ENCODE measurements around the gene PRSS22. TPM values are rescaled to one million over a fixed set of nuclear protein-coding genes. Genes with fewer than 3 reads are reported as not detected.

Gene PRSS22
- total RNA-seq, 1 donor from 2014 or later, result not detected

DNA sequence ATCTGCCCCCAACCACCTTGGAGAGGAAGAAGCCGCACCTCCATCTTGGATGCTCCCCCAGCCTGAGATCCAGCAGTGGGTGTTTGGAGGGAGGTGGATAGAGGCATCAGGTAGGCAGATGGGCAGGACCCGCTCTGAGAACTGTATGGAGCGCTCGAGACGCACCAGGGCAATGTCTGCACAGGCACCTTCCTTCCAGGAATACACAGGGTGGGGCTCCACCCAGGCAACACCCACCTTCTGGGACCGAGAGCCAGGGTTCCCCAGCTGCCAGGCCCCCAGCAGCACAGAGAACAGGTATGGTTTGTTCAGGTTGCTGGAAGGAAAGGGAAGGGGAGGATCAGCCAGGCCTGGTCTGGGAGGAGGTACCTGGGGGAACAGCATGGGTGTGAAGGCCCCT is 2.4 kb downstream of the PRSS22 start:
- ATAC-seq (no peak), DNase-seq (no peak)
- intact Hi-C loops (cut with micrococcal nuclease), result no loop called here

DNA sequence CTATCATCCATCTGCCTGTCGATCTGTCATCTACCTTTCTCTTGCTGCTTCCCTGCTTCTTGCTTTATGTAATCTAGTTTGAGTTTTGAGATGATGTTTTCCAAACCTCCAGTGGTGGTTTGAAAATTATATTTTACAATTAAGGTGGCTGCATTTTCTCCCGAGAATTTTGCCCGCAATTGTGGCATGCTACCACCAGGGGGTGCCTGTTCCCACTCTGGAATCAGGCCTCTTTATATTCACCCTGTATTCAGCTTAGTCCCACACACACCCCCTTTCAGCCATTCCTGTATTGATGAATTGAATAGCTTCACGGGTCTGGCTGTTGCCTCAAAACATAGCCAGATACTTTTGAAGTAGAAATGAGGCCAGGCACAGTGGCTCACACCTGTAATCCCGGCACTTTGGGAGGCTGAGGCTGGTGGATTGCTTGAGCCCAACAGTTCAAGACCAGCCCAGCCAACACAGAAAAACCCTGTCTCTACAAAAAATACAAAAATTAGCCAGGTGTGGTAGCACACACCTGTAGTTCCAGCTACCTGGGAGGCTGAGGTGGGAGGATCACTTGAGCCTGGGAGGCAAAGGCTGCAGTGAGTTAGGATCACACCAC is 3.2 kb downstream of the PRSS22 start:
- ATAC-seq (no peak), DNase-seq (no peak)
- intact Hi-C loops (cut with micrococcal nuclease), result no loop called here

DNA sequence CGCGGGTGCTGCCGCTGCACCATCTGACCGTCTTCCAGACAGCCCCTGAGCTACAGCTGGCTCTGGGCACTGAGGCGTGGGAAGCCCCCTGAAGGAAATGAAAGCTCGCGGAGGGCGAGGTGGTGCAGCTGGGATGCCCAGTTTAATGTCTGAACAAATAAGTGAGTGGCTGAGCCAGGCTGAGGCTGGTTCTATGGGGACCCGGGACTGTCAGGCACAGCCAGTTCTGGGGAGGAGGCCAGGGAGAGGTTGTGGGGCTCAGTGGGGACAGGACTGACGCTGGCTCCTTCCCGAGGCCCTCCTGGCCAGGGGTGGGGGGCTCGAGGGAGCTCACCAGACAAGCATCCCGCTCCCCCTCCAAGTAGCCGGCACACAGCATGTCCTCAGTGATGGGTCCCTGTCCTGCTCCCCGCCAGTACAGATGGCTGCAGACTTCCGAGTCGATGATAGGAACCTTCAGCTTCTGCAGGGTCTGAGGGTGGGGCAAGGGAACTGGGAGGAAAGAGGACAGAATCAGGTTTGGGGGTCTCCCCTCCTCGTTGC is 4.4 kb downstream of the PRSS22 start:
- ATAC-seq (no peak), DNase-seq (no peak)
- intact Hi-C loops (cut with micrococcal nuclease), result no loop called here

DNA sequence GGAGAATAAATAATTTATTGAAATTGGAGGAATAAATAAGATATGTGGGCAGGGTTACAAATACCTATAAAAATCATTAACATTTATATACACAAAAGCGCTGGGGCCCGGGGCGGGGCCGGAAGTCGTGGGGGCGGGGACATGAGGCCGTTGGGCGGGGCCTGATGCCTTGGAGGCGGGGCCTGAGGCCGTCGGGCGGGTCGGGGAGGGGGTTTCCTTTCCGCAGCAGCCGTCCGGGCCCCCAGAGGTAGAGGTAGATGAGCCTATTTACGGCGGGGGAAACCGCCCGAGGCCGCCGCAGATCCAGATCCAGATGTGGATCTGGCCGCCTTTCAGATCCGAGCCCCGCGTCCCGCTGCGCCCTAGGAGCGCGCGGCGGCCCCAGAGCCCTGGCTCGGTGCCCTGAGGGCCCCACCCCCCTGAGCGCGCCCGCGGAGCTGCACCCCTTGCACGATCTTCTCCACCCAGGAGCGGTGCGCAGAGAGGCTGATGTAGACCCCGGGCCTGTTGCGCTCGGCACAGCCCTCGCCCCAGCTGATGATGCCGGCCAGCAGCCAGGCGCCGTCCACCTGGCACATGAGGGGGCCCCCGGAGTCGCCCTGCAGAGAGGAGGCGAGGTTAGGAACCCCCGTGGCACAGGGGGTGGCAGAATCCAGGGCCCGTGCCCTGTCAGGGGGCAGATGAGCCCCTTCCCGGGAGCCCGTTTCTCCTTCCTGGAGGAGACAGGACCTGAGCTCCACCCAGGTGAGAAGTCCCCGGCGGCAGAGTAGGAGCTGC is 5.1 kb downstream of the PRSS22 start:
- ATAC-seq (no peak), DNase-seq (no peak)
- intact Hi-C loops (cut with micrococcal nuclease), result no loop called here

DNA sequence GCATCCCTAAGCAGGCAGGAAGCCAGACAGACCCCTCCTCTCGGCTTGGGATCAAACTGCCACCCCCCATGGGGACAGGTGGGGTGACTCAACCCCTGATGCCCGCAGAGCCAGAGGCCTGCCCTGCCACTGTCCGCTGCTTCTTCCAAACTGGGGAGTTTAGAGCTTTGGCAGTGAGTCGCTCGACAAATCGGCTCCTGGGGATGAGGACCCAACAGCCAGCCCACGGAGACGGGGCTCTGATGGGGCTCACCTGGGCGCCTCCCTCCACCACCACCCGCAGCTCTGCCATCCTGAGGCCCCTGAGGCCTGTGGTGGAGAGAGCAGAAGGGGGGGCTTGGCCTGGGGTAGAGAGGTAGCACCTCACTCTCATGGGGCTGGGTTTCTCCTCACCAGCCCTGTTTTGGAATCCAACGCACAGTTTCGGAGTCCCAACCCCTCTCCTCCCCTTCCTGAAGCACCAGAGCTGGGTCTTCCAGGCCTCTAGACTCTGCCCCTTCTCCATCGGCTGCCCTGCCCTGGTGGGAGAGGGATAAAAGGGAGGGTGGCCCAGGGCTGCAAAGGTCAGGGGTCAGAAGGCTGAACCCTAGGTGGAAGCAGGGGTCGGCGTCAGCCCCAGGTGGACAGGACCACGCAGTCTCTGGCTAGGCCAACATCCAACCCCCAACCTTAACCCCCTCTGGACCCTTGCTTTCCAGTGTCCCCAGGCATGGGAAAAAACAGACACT is 5.8 kb downstream of the PRSS22 start:
- no peak for ATAC-seq
- DNase-seq, result no peak
- intact Hi-C loops (cut with micrococcal nuclease), result no loop called here

DNA sequence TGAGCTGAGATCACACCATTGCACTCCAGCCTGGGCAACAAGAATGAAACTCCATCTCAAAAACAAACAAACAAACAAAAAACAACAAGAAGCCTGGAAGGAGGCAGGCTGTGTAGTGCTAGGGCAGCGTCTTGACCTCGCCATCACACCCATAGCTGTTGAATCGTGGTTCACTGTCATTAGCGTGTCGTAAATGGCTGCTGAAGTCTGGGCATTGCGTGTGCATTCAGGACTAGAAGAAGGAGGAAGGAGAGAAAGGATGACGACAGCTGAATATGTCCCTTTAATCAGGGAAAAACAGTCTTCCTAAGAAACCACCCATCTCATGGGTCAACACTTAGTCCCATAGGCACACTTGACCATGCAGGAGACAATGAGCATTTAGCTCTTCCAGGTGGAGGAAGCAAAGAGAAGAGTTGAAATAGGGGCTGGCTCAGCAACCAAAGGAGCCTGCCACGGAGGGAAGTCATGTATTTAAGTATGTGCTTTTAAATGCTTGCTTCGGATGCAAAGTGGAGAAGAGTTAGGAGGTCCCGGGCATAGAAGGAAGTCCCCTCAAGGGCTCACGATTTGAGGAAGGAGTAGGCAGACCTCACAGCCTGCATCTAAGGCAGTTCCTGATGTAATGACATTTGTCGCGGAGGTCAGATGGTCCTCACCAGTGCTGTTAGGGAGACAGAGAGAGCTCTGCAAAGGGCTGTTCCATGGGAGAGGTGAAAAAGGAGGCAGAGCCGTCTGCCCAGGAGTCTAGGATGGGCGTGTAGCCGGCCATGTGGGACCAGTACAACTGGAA is 8.8 kb downstream of the PRSS22 start:
- intact Hi-C loops (cut with micrococcal nuclease), result no loop called here
- ATAC-seq (no peak), DNase-seq (no peak)

DNA sequence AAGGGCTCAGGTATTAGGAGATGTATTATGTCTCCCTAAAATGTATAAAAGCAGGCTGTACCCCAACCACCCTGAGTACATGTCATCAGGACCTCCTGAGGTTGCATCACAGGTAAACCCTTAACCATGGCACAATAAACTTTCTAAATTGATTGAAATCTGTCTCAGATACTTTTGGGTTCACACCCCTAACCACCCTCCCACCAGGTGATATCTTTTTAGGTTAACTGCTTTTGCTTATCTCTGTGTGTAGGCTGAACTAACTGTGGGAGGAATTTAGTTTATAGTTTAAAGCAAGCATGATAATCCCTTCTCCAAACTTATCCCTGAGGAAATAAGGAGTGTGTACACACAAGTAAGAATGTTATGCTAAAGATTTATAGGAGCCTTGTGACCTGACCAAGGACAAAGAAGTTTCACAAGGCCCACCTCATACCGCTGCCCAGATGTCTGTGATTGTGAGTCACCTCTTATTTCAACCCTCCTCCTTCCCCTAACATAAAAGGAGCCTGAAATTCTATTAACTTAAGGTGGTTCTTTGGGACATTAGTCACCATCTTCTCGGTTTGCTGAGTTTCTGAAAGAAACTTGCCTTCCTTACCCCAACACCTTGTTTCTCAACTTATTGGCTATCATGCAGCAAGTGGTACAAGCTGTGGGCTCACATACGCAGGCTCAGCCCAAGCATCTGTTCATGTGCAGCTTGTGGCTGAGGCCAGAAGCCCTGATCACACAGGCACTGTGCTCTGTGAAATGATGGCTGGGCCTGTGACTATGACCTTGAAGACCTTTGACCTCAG is 11.3 kb downstream of the PRSS22 start:
- DNase-seq, result no peak
- ATAC-seq, result no peak
- intact Hi-C loops (cut with micrococcal nuclease), result no loop called here

DNA sequence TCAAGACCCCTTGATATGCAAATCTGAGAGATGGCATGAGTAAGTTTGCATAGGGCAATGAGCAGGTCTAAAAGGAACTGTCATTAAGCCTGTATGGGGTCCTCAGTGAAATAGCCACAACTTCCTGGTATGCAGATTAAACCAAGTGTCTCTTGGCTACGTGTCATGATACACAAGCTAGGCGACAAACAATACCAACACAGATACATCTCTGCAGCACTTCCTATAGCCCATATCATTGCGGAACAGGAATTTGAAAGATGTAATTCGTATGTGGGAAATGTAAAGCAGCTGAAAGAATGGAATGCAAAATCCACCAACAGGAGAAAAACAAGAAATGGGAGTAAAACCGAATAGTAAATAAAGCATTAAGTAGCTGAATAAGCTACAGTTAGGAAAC is 12.9 kb downstream of the PRSS22 start:
- intact Hi-C loops (cut with micrococcal nuclease), result no loop called here
- ATAC-seq (no peak), DNase-seq (no peak)

DNA sequence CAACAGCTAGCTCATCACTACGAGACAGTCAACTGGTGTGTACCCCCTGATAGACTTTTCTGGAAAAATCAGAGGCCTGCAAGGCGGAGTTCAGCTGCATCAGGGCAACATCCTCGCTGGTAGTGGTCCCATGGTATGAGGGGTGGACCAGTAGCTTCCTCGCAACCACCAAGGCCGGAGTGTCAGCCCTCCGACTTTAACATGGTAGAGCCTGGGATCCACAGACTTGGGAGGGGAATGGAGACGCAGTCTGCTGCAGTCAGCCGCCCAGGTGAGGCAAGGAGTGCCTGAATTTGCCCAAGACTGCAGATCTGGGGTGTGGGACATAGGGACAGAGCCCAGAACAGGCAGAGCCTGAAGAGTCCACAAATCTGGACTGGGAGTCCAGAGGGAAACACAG is 14.4 kb downstream of the PRSS22 start:
- intact Hi-C loops (cut with micrococcal nuclease), result no loop called here
- DNase-seq (no peak), ATAC-seq (no peak)

DNA sequence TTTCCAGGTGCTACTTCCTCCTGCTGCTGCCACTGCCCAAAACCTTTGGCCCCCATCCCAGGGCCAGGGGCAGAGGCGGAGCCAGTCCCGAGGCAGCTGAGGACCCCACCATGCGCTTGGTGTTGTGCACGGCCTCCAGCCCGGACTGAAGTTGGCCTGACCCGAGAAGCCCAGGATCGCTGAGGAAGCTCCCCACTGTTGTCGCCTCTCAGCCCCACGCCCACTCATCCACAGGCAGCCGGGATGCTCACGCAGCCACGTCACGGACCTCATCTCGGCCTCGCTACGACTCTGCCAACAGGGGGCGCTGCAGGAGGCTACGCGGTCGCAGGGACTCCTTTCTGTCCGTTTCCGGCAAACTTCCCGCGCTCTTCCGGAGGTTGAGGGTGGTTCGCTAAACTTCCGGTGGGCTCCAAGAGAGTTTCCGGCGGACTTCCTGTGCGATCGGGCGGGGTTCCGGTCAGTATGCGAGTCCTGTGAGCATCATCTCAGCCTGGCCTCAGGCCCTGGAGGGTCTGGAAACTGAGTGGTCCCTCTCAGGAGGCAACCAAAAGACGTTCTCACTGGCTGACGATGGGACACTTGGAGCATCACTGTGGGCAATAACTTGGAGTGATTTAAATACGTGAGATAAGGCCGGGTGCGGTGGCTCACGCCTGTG is 15.5 kb downstream of the PRSS22 start:
- intact Hi-C loops (cut with micrococcal nuclease), result no loop called here
- DNase-seq (peak; percentile 49), ATAC-seq (no peak)

DNA sequence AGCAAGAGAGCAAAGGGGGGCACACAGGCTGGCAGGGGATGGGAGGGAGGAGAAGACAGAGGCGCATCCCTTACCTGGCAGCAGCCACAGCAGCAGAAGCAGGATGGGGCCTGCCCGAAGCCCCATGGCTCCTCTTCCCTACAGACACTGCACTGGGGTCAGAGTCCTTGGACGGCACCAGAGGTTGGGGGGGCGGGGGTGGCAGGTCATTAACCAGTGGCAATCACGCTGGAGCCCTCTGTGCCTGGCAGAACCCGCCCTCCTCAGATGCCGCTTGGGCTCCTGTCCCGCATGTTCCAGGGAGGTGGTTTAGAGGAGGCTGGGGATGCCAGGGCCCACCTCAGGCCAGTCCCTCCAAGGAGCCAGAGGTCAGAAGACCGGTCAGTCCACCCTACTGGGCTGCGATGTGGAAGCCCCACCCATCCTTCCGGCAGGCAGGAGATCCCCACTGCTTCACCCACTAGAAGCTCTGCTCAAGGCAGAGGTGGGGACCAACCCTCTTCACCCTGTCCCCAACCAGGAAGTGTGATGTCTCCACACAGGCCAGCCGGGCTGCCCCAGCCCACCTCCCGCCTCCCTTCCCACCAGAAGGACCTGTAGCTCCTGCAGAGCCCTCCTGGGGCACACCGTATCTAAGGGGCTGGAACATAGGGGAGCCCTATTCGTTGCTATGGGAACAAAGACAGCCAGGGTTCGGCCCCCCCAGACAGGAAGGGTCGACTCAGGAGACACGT is 16.2 kb downstream of the PRSS22 start:
- intact Hi-C loops (cut with micrococcal nuclease), result no loop called here
- DNase-seq (no peak), ATAC-seq (no peak)

DNA sequence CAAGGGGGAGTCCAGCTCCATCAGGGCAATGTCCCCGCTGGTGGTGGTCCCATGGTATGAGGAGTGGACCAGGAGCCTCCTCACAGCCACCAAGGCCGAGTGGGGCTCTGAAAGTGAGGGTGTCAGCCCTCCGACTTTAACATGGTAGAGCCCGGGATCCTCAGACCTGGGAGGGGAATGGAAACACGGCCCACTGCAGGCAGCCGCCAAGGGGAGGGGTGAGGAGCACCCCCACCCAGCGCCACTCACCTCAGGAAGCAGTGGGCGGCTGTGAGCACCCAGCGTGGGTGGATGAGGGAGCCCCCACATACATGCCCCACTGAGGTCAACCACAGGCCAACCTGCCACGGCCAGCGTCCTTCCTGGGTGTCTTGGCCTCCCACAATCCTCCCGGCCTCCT is 17.1 kb downstream of the PRSS22 start:
- DNase-seq (no peak), ATAC-seq (no peak)
- intact Hi-C loops (cut with micrococcal nuclease), result no loop called here

DNA sequence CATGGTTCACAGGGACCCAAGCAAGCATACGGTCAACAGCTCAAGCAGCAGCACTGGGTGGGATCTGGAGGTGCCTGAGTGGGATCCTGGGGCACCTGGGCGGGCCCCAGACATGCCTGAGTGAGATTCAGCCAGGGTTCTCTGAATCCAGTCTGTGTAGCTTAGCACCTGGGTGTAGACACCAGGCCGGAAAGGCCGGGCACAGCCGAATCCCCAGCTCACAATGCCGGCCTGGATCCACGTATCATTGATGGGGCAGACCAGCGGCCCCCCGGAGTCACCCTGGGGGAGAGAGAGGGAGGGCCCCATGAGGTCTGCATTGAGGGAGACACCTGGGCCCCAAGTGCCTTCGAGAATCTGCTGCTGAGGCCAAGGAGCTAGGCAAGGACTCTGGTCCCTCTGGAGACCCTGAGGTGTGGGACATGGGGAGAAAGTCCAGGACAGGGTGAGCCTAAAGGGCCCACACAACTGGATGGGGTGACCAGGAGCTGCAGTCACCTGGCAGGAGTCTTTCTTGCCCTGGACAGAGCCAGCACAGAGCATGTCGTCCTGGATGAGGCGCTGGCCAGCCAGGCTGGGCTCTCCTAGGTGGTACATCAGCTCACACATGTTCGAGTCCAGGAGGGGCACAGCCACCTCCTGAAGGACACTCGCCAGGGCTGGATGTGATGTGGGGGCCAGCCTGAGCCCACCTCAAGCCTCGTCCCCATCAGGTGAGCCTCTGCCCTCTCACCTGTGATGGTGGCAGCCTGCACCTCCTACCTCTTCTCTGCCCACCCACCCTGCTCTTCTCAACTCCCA is 18.1 kb downstream of the PRSS22 start:
- DNase-seq, result no peak
- no peak for ATAC-seq
- intact Hi-C loops (cut with micrococcal nuclease), result no loop called here

DNA sequence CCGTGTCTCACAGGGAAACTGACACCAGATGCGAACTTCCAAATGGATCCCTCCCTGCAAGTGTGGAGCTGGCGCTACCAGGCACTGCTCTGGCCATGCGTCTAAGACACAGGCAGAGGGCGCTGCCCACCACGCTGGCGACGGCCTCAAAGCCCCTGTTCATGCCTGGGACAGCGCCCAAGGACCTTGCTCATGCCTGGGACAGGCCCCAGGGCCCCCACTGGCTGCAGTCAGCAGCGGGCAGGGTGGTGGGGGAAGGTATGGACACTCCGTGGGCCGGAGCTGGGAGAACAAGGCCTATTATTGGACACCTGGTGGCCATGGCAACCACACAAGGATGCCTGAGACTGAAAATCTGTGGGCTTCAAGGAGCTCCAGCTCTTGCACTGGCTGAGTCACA is 19.0 kb downstream of the PRSS22 start:
- intact Hi-C loops (cut with micrococcal nuclease), result no loop called here
- peak; percentile 75 for DNase-seq
- ATAC-seq, result peak; percentile 84

DNA sequence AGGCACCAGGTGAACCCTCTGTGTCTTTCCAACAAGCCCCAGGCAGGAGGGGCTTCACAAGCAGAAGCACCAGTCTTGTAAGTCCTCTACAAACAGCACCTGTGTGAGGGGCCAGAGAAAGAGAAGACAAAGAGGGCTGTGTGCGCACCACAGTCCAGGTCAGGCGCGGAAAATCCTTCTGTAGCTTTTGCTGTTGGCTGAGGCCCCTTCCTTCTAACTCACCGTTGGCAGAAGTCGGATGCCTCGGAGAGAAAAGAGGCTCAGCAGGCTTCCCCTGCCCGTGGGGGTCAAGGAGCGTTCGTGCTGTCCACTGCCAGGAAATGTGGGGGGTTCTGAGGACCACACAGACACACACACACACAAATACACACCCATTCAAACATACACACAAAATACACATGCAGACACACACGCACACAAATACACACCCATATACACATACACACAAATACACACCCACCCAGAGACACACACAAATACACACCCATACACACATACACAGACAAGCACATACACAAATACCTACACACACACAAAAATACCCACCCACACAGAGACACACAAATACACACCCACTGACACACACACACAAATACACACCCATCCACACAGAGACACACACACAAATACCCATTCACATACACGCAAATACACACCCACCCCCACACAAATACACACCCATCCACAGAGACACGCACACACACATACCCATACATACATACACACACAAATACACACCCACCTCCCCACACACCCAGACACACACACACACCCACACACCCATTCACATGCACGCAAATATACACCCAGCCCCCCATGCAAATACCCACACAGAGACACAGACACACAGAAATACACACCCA is 21.1 kb downstream of the PRSS22 start:
- intact Hi-C loops (cut with micrococcal nuclease), result no loop called here
- ATAC-seq (no peak), DNase-seq (peak; percentile 2)
